HepG2 (cell line): Measurements from ENCODE around the gene ITIH3. TPM values are rescaled to one million over a fixed set of nuclear protein-coding genes. Genes with fewer than 3 reads are reported as not detected.

Source experiments
- ATAD3A ChIP-seq: sonication (generic); formaldehyde crosslinking; IDR thresholded peaks from 2 replicates; pipeline ENCODE4 v1.4.0; 2020; ENCODE audit warnings: missing genetic modification reagents
- ATF7 ChIP-seq, 2 experiments: fragments of 450-650 bp in 1 of 2; sonication (generic) in 1 of 2; formaldehyde crosslinking in 1 of 2; IDR thresholded peaks; 2 replicates each; pipeline versions ENCODE4 v1.4.0 to v1.6.1; 2016 to 2020; ENCODE audit warnings: antibody characterized with exemption in 1 of 2, mild to moderate bottlenecking in 1 of 2, missing genetic modification reagents in 1 of 2
- CC2D1A ChIP-seq: sonication (generic); formaldehyde crosslinking; IDR thresholded peaks from 2 replicates; pipeline ENCODE4 v1.8.1; 2023; ENCODE audit warnings: mild to moderate bottlenecking, missing genetic modification reagents
- CHCHD3 ChIP-seq: sonication (generic); formaldehyde crosslinking; IDR thresholded peaks from 2 replicates; pipeline ENCODE4 v1.8.0; 2022; ENCODE audit warnings: mild to moderate bottlenecking, missing genetic modification reagents, moderate library complexity
- DR1 ChIP-seq: sonication (generic); formaldehyde crosslinking; IDR thresholded peaks from 2 replicates; pipeline ENCODE4 v1.8.0; 2021; ENCODE audit warnings: mild to moderate bottlenecking, missing genetic modification reagents, inconsistent platforms
- ELF1 ChIP-seq: sonication (generic); formaldehyde crosslinking; IDR thresholded peaks from 2 replicates; pipeline ENCODE4 v1.4.0; 2020; ENCODE audit warnings: missing genetic modification reagents
- HDAC1 ChIP-seq: sonication (generic); formaldehyde crosslinking; IDR thresholded peaks from 2 replicates; pipeline ENCODE4 v1.5.1; 2020; ENCODE audit warnings: mild to moderate bottlenecking, missing genetic modification reagents
- HOXD1 ChIP-seq: sonication (generic); formaldehyde crosslinking; IDR thresholded peaks from 2 replicates; pipeline ENCODE4 v1.5.0; 2020; ENCODE audit warnings: missing genetic modification reagents
- NFAT5 ChIP-seq: sonication (generic); formaldehyde crosslinking; IDR thresholded peaks from 2 replicates; pipeline ENCODE4 v1.4.0; 2020; ENCODE audit warnings: missing genetic modification reagents
- NFYB ChIP-seq: sonication (generic); formaldehyde crosslinking; IDR thresholded peaks from 2 replicates; pipeline ENCODE4 v1.4.0; 2020; ENCODE audit warnings: missing genetic modification reagents
- PRDM15 ChIP-seq: sonication (generic); formaldehyde crosslinking; IDR thresholded peaks from 2 replicates; pipeline ENCODE4 v1.4.0; 2020; ENCODE audit warnings: missing genetic modification reagents
- TSC22D2 ChIP-seq: sonication (generic); formaldehyde crosslinking; IDR thresholded peaks from 2 replicates; pipeline ENCODE4 v1.5.1; 2020; ENCODE audit warnings: missing genetic modification reagents, mild to moderate bottlenecking, borderline replicate concordance
- ZBTB49 ChIP-seq: sonication (generic); formaldehyde crosslinking; IDR thresholded peaks from 2 replicates; pipeline ENCODE4 v1.4.0; 2020; ENCODE audit warnings: missing genetic modification reagents, borderline replicate concordance
- ZNF274 ChIP-seq: sonication (generic); formaldehyde crosslinking; IDR thresholded peaks from 2 replicates; pipeline ENCODE4 v1.5.1; 2020; ENCODE audit warnings: mild to moderate bottlenecking, missing genetic modification reagents
- ZNF557 ChIP-seq: sonication (generic); formaldehyde crosslinking; IDR thresholded peaks from 2 replicates; pipeline ENCODE4 v1.4.0; 2020; ENCODE audit warnings: missing genetic modification reagents
- ZNF567 ChIP-seq: sonication (generic); formaldehyde crosslinking; IDR thresholded peaks from 2 replicates; pipeline ENCODE4 v1.8.1; 2023; ENCODE audit warnings: mild to moderate bottlenecking, missing genetic modification reagents, borderline replicate concordance
- ZNF709 ChIP-seq: sonication (generic); formaldehyde crosslinking; IDR thresholded peaks from 2 replicates; pipeline ENCODE4 v1.5.0; 2020; ENCODE audit warnings: mild to moderate bottlenecking, missing genetic modification reagents
- ZNF790 ChIP-seq: sonication (generic); formaldehyde crosslinking; IDR thresholded peaks from 2 replicates; pipeline ENCODE4 v1.8.0; 2022; ENCODE audit warnings: missing genetic modification reagents, mild to moderate bottlenecking, borderline replicate concordance
- polyA plus RNA-seq, 8 experiments: library from polyadenylated mRNA; depleted of rRNA in 3 of 8; stranded (reverse) in 7 of 8; unstranded in 1 of 8; fragments of >200 nt; fragmentation: Illumina TruSeq in 4 of 8; extraction: Trizol in 4 of 8; gene quantifications; 2 replicates each; pipeline versions ENCODE4 v1.2.1 to v1.2.3, GENCODE V29; 2011 to 2016; ENCODE audit warnings: low read depth in 4 of 8, missing spikeins in 1 of 8, mixed read lengths in 1 of 8; ENCODE audit not compliant: insufficient read depth in 1 of 8
- total RNA-seq, 5 experiments: library from RNA; depleted of rRNA; stranded (reverse); fragments of >200 nt; fragmentation: Illumina TruSeq; extraction: Trizol; gene quantifications; 2 replicates each; pipeline ENCODE4 v1.2.3, GENCODE V29; 2016; ENCODE audit warnings: low read depth in 1 of 5

ITIH3 gene
- total and polyA plus RNA-seq, 2 of the 13 experiments (the other 11 are each of a cell fraction or from before 2014, with no cell fraction given) = 105 to 632 TPM

GRCh38 chr3:52774901-52775864, 19.4 kb upstream of the ITIH3 start (continued):
- TF ChIP-seq PRDM15 (CRISPR knock-in tag) = no peak
- no peak for TF ChIP-seq ZNF274 (CRISPR knock-in tag)
- TF ChIP-seq NFYB = no peak
- no peak for TF ChIP-seq ZNF567 (CRISPR knock-in tag)
- no peak for TF ChIP-seq HOXD1 (CRISPR knock-in tag)
- TF ChIP-seq CHCHD3 (CRISPR knock-in tag) = no peak
- TF ChIP-seq TSC22D2 (CRISPR knock-in tag) = no peak
- peak; percentile 93 for TF ChIP-seq HDAC1 (CRISPR knock-in tag)
- TF ChIP-seq ZNF790 (CRISPR knock-in tag) = no peak
- no peak for TF ChIP-seq ATAD3A
- no peak for TF ChIP-seq ATF7 (IDR thresholded peaks at IDR 0.05)
- no peak; the same call in 1 of the 2 replicates for TF ChIP-seq ATF7 (CRISPR knock-in tag; IDR thresholded peaks at IDR 0.05)
- no peak for TF ChIP-seq NFAT5 (CRISPR knock-in tag)
- TF ChIP-seq ELF1 = peak; percentile 57; the same call in 1 of the 2 replicates
- TF ChIP-seq CC2D1A = no peak
- no peak; the same call in 1 of the 2 replicates for TF ChIP-seq ZNF709 (CRISPR knock-in tag)
- TF ChIP-seq ZBTB49 = no peak
- 0 out of 2 replicates have a peak, but pooled peaks have one; percentile 35 for TF ChIP-seq DR1 (CRISPR knock-in tag)
- TF ChIP-seq ZNF557 (CRISPR knock-in tag) = no peak
